Liver (tissue), 3 donors: Measurements from ENCODE around the gene LARGE1.
A peak's percentile ranks its signal among the peaks of the same experiment; 100 is the strongest.

ENCODE experiments used
- FOXA1 ChIP-seq: IDR thresholded peaks from 2 replicates; pipeline ENCODE4 v1.6.1; 2016; ENCODE audit warnings: antibody characterized with exemption
- GABPA ChIP-seq, 2 donors: IDR thresholded peaks in 1 of 2; conservative IDR thresholded peaks in 1 of 2; 2 replicates each; pipeline ENCODE4 v1.6.1; 2016; ENCODE audit warnings: antibody characterized with exemption in 2 of 2, mild to moderate bottlenecking in 1 of 2, moderate library complexity in 1 of 2
- HNF4A ChIP-seq, 2 donors: conservative IDR thresholded peaks; 2 replicates each; pipeline ENCODE4 v1.6.1; 2016; ENCODE audit warnings: antibody characterized with exemption in 2 of 2, mild to moderate bottlenecking in 2 of 2
- JUND ChIP-seq, 2 donors: IDR thresholded peaks; 2 replicates each; pipeline ENCODE4 v1.6.1; 2016; ENCODE audit warnings: antibody characterized with exemption in 2 of 2
- NR2F2 ChIP-seq: IDR thresholded peaks from 2 replicates; pipeline ENCODE4 v1.6.1; 2016; ENCODE audit warnings: antibody characterized with exemption
- RAD21 ChIP-seq, 2 donors: IDR thresholded peaks; 2 replicates each; pipeline ENCODE4 v1.6.1; 2016; ENCODE audit warnings: antibody characterized with exemption in 2 of 2, mild to moderate bottlenecking in 2 of 2
- SP1 ChIP-seq: IDR thresholded peaks from 2 replicates; pipeline ENCODE4 v1.6.1; 2018; ENCODE audit warnings: antibody characterized with exemption, mild to moderate bottlenecking
- TAF1 ChIP-seq: conservative IDR thresholded peaks from 2 replicates; pipeline ENCODE4 v1.6.1; 2016; ENCODE audit warnings: antibody characterized with exemption, mild to moderate bottlenecking
- YY1 ChIP-seq: IDR thresholded peaks from 2 replicates; pipeline ENCODE4 v1.6.1; 2016; ENCODE audit warnings: antibody characterized with exemption, mild to moderate bottlenecking
- TF ChIP-seq, protein P1 (sequence below): fragments of 150-350 bp; IDR thresholded peaks from 2 replicates; pipeline ENCODE4 v1.5.1; 2017; ENCODE audit warnings: improper control_type of control experiment, low read depth, low read length; ENCODE audit not compliant: missing input control
- TF ChIP-seq, protein P2 (sequence below): IDR thresholded peaks from 2 replicates; pipeline ENCODE4 v1.6.1; 2016; ENCODE audit warnings: antibody characterized with exemption
- TF ChIP-seq, protein P3 (sequence below): IDR thresholded peaks from 2 replicates; pipeline ENCODE4 v1.6.1; 2016; ENCODE audit warnings: antibody characterized with exemption, mild to moderate bottlenecking
- TF ChIP-seq, protein P4 (sequence below): IDR thresholded peaks from 2 replicates; pipeline ENCODE4 v1.6.1; 2016; ENCODE audit warnings: antibody characterized with exemption
- donor health status: healthy.
- donor health status: healthy.

DNA sequence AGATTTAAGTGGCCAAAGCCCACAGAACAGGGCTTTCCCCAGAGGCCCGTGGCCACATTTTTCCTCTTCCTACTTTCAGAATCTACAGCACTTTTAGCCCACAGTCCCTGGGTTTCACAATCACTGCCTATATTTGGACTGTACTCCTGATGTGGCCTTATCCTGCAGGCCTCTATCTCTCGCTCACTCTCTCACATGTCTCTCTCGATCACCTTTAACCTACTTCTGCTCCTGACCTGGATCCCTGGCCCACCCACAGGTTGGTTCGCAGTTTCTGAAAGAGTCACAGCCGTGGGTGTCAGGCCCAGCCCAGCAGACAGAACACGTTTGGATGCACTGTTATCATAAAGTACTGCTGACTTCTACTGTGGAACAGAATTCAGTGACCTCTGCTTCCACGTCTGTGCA is 55.5 kb downstream of the LARGE1 start:
- TF ChIP-seq YY1 = peak; percentile 52
- TF ChIP-seq, protein P1, sequence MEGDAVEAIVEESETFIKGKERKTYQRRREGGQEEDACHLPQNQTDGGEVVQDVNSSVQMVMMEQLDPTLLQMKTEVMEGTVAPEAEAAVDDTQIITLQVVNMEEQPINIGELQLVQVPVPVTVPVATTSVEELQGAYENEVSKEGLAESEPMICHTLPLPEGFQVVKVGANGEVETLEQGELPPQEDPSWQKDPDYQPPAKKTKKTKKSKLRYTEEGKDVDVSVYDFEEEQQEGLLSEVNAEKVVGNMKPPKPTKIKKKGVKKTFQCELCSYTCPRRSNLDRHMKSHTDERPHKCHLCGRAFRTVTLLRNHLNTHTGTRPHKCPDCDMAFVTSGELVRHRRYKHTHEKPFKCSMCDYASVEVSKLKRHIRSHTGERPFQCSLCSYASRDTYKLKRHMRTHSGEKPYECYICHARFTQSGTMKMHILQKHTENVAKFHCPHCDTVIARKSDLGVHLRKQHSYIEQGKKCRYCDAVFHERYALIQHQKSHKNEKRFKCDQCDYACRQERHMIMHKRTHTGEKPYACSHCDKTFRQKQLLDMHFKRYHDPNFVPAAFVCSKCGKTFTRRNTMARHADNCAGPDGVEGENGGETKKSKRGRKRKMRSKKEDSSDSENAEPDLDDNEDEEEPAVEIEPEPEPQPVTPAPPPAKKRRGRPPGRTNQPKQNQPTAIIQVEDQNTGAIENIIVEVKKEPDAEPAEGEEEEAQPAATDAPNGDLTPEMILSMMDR = no peak
- peak; percentile 34 to 39 for TF ChIP-seq RAD21 (IDR thresholded peaks at IDR 0.05)
- TF ChIP-seq, protein P2, sequence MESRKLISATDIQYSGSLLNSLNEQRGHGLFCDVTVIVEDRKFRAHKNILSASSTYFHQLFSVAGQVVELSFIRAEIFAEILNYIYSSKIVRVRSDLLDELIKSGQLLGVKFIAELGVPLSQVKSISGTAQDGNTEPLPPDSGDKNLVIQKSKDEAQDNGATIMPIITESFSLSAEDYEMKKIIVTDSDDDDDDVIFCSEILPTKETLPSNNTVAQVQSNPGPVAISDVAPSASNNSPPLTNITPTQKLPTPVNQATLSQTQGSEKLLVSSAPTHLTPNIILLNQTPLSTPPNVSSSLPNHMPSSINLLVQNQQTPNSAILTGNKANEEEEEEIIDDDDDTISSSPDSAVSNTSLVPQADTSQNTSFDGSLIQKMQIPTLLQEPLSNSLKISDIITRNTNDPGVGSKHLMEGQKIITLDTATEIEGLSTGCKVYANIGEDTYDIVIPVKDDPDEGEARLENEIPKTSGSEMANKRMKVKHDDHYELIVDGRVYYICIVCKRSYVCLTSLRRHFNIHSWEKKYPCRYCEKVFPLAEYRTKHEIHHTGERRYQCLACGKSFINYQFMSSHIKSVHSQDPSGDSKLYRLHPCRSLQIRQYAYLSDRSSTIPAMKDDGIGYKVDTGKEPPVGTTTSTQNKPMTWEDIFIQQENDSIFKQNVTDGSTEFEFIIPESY = peak; percentile 61
- TF ChIP-seq GABPA (IDR thresholded peaks at IDR 0.05 in 1 of 2, conservative IDR thresholded peaks at IDR 0.05 in 1 of 2) = no peak
- peak in 1 of 2 donors; percentile 33 for TF ChIP-seq JUND (IDR thresholded peaks at IDR 0.05)
- peak; percentile 89 for TF ChIP-seq SP1
- peak; percentile 31 for TF ChIP-seq NR2F2
- TF ChIP-seq, protein P3, sequence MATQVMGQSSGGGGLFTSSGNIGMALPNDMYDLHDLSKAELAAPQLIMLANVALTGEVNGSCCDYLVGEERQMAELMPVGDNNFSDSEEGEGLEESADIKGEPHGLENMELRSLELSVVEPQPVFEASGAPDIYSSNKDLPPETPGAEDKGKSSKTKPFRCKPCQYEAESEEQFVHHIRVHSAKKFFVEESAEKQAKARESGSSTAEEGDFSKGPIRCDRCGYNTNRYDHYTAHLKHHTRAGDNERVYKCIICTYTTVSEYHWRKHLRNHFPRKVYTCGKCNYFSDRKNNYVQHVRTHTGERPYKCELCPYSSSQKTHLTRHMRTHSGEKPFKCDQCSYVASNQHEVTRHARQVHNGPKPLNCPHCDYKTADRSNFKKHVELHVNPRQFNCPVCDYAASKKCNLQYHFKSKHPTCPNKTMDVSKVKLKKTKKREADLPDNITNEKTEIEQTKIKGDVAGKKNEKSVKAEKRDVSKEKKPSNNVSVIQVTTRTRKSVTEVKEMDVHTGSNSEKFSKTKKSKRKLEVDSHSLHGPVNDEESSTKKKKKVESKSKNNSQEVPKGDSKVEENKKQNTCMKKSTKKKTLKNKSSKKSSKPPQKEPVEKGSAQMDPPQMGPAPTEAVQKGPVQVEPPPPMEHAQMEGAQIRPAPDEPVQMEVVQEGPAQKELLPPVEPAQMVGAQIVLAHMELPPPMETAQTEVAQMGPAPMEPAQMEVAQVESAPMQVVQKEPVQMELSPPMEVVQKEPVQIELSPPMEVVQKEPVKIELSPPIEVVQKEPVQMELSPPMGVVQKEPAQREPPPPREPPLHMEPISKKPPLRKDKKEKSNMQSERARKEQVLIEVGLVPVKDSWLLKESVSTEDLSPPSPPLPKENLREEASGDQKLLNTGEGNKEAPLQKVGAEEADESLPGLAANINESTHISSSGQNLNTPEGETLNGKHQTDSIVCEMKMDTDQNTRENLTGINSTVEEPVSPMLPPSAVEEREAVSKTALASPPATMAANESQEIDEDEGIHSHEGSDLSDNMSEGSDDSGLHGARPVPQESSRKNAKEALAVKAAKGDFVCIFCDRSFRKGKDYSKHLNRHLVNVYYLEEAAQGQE = peak; percentile 68
- TF ChIP-seq, protein P4, sequence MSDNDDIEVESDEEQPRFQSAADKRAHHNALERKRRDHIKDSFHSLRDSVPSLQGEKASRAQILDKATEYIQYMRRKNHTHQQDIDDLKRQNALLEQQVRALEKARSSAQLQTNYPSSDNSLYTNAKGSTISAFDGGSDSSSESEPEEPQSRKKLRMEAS = peak; percentile 78
- TF ChIP-seq HNF4A (conservative IDR thresholded peaks at IDR 0.05) = peak; percentile 77 to 86
- TF ChIP-seq FOXA1 = no peak
- no peak for TF ChIP-seq TAF1
